ENCODE data around the gene PRKN. TPM values are rescaled to one million over a fixed set of nuclear protein-coding genes. Genes with fewer than 3 reads are reported as not detected.

PRKN gene
- total and polyA plus RNA-seq, 2 donors (not counting 1 experiment from before 2014, with no cell fraction given), result 0.43 to 4.6 TPM

DNA sequence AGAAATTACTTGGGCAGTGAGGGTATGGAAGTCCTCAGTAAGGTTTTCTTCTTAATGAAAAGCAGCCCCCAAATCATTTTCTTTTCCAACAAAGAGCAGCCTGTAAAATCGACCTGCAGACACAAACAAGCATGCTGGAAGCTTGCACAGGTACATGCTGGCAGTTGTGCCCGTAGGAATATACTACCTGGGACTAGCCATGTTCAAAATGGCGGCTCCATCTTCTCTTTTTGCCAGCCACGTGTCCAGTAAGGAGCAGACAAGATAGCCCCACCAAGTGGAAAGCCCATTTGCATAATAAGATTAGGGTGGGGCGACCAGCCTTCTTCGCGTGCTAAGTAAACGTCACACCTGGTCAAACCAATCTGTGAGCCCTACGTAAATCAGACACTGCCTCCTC is 1194.3 kb downstream of the PRKN start:
- Histone ChIP-seq H3K4me3 (replicated peaks in 1 of 4; ENCODE audit: control extremely low read depth in 1 of 4, insufficient read depth in 1 of 4, low read depth in 3 of 4, low read length in 4 of 4) (no peak overlapping the region), H3K27ac (ENCODE audit: insufficient read depth, low read length) (no peak overlapping the region), H3K9me3 (ENCODE audit: control insufficient read depth, insufficient read depth, low read depth, low read length) (no peaks in the 10 kb centered on the region), H3K79me2 (ENCODE audit: control insufficient read depth, insufficient read depth, low read length) (no peaks in the 10 kb centered on the region), H3K36me3 (ENCODE audit: control insufficient read depth, insufficient read depth, low read length) (no peaks in the 10 kb centered on the region), H3K27me3 (ENCODE audit: control insufficient read depth, insufficient read depth, low read length) (no peaks in the 10 kb centered on the region), H2AFZ (ENCODE audit: low read length) (no peak overlapping the region), H3K4me1 (ENCODE audit: control insufficient read depth, extremely low read depth, insufficient read depth, low read length) (no peaks in the 10 kb centered on the region), H4K20me1 (ENCODE audit: control insufficient read depth, extremely low read depth, insufficient read depth, low read length) (no peaks in the 10 kb centered on the region), H3K9ac (ENCODE audit: insufficient read depth, low read length) (no peak overlapping the region), H3K4me2 (ENCODE audit: extremely low read depth, insufficient read depth, low read length) (no peak overlapping the region)
- TF ChIP-seq, protein P1, sequence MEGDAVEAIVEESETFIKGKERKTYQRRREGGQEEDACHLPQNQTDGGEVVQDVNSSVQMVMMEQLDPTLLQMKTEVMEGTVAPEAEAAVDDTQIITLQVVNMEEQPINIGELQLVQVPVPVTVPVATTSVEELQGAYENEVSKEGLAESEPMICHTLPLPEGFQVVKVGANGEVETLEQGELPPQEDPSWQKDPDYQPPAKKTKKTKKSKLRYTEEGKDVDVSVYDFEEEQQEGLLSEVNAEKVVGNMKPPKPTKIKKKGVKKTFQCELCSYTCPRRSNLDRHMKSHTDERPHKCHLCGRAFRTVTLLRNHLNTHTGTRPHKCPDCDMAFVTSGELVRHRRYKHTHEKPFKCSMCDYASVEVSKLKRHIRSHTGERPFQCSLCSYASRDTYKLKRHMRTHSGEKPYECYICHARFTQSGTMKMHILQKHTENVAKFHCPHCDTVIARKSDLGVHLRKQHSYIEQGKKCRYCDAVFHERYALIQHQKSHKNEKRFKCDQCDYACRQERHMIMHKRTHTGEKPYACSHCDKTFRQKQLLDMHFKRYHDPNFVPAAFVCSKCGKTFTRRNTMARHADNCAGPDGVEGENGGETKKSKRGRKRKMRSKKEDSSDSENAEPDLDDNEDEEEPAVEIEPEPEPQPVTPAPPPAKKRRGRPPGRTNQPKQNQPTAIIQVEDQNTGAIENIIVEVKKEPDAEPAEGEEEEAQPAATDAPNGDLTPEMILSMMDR (conservative IDR thresholded peaks at IDR 0.05 in 1 of 2, IDR thresholded peaks at IDR 0.05 in 1 of 2; ENCODE audit: low read depth in 1 of 2, low read length in 2 of 2), result no peak
- TF ChIP-seq EZH2 (IDR thresholded peaks at IDR 0.05; ENCODE audit: low read length, missing control alignments), result no peak
- no peak for DNase-seq (ENCODE audit: low read depth in 2 of 2)

DNA sequence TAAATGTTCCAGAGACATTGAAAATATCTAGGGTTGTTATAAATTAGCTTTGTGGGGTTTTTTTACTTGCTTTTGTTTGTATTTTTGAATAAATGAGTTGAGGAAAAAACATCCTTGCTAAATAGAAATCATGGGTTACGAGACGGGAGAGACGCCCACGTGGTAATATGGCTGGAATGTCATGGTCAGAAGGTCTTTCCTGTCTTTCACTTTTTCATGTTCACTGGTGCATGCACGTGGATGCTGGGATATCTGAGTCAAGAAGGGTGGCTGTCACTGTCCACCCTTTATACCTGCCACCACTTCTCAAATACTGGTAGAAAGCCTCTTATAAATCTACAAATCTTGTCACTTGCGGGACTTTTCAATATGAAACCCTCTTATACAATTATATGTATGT is 1195.0 kb downstream of the PRKN start:
- DNase-seq (ENCODE audit: low read depth in 2 of 2), result no peak
- TF ChIP-seq, protein P1 (conservative IDR thresholded peaks at IDR 0.05 in 1 of 2, IDR thresholded peaks at IDR 0.05 in 1 of 2; ENCODE audit: low read depth in 1 of 2, low read length in 2 of 2), result no peak
- TF ChIP-seq EZH2 (IDR thresholded peaks at IDR 0.05; ENCODE audit: low read length, missing control alignments), result no peak
- Histone ChIP-seq H3K27me3 (ENCODE audit: control insufficient read depth, insufficient read depth, low read length) (no peaks in the 10 kb centered on the region), H3K79me2 (ENCODE audit: control insufficient read depth, insufficient read depth, low read length) (no peaks in the 10 kb centered on the region), H3K27ac (ENCODE audit: insufficient read depth, low read length) (no peak overlapping the region), H3K4me3 (replicated peaks in 1 of 4; ENCODE audit: control extremely low read depth in 1 of 4, insufficient read depth in 1 of 4, low read depth in 3 of 4, low read length in 4 of 4) (no peak overlapping the region), H2AFZ (ENCODE audit: low read length) (no peak overlapping the region), H3K9ac (ENCODE audit: insufficient read depth, low read length) (no peak overlapping the region), H3K4me1 (ENCODE audit: control insufficient read depth, extremely low read depth, insufficient read depth, low read length) (no peaks in the 10 kb centered on the region), H4K20me1 (ENCODE audit: control insufficient read depth, extremely low read depth, insufficient read depth, low read length) (no peaks in the 10 kb centered on the region), H3K36me3 (ENCODE audit: control insufficient read depth, insufficient read depth, low read length) (no peaks in the 10 kb centered on the region), H3K9me3 (ENCODE audit: control insufficient read depth, insufficient read depth, low read depth, low read length) (no peaks in the 10 kb centered on the region), H3K4me2 (ENCODE audit: extremely low read depth, insufficient read depth, low read length) (no peak overlapping the region)

DNA sequence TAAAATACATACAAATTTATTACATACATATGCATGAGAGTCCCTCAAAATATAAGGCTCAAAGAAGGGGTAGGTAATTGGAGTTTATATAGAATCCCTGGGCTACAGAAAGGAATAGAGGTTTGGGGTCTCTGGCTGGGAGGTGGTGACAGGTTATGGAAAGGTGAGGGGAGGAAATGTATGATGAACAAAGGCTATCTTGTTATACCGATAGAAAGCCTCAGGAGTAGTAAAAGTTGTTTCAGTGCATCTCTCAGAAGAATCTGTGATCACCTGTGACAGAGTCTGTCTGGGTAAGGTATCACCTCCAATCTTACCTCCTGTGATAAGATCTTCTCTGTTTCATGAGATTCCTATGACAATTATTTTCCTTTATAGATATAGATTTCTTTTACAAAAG is 1200.8 kb downstream of the PRKN start:
- TF ChIP-seq, protein P1 (conservative IDR thresholded peaks at IDR 0.05 in 1 of 2, IDR thresholded peaks at IDR 0.05 in 1 of 2; ENCODE audit: low read depth in 1 of 2, low read length in 2 of 2), result no peak
- TF ChIP-seq EZH2 (IDR thresholded peaks at IDR 0.05; ENCODE audit: low read length, missing control alignments), result no peak
- no peaks in the 10 kb centered on the region for H3K9me3 ChIP-seq (ENCODE audit: control insufficient read depth, insufficient read depth, low read depth, low read length)
- H3K4me1 ChIP-seq (ENCODE audit: control insufficient read depth, extremely low read depth, insufficient read depth, low read length), result no peaks in the 10 kb centered on the region
- H3K27me3 ChIP-seq (ENCODE audit: control insufficient read depth, insufficient read depth, low read length), result no peaks in the 10 kb centered on the region
- no peak overlapping the region for H2AFZ ChIP-seq (ENCODE audit: low read length)
- H3K27ac ChIP-seq (ENCODE audit: insufficient read depth, low read length), result no peak overlapping the region
- H4K20me1 ChIP-seq (ENCODE audit: control insufficient read depth, extremely low read depth, insufficient read depth, low read length), result no peaks in the 10 kb centered on the region
- no peaks in the 10 kb centered on the region for H3K79me2 ChIP-seq (ENCODE audit: control insufficient read depth, insufficient read depth, low read length)
- DNase-seq (ENCODE audit: low read depth in 2 of 2), result no peak
- no peak overlapping the region for H3K9ac ChIP-seq (ENCODE audit: insufficient read depth, low read length)
- no peak overlapping the region for H3K4me3 ChIP-seq (replicated peaks in 1 of 4; ENCODE audit: control extremely low read depth in 1 of 4, insufficient read depth in 1 of 4, low read depth in 3 of 4, low read length in 4 of 4)
- no peaks in the 10 kb centered on the region for H3K36me3 ChIP-seq (ENCODE audit: control insufficient read depth, insufficient read depth, low read length)
- no peak overlapping the region for H3K4me2 ChIP-seq (ENCODE audit: extremely low read depth, insufficient read depth, low read length)

Measured in fibroblast of lung (primary cell).